Kidney (tissue), 14 donors: Measurements from ENCODE around the gene CALML4. TPM values are rescaled to one million over a fixed set of nuclear protein-coding genes. Genes with fewer than 3 reads are reported as not detected.

ENCODE experiments used
- DNase-seq, 5 donors: peaks; one replicate each; pipeline ENCODE4 v3.0.0-alpha.2; 2013 to 2020
- FAIRE-seq: peaks from 2 replicates; lab custom pipeline; 2012; peaks lifted over from hg19 to GRCh38; lab: Jason Lieb, UNC
- H3K27ac ChIP-seq, 2 donors: one replicate each; pipeline ENCODE4 v1.7.0; 2013; ENCODE audit warnings: low read depth in 2 of 2, low read length in 2 of 2, inconsistent platforms in 1 of 2
- H3K27me3 ChIP-seq: one replicate; pipeline ENCODE4 v1.7.1; 2013; ENCODE audit warnings: low read length, inconsistent platforms; ENCODE audit not compliant: control insufficient read depth, insufficient read depth
- H3K36me3 ChIP-seq, 3 donors: one replicate each; pipeline versions ENCODE4 v1.7.0 to v1.7.1; 2013; ENCODE audit warnings: low read length in 3 of 3, control low read depth in 1 of 3, inconsistent platforms in 1 of 3; ENCODE audit not compliant: insufficient read depth in 3 of 3, control insufficient read depth in 2 of 3
- H3K4me1 ChIP-seq, 3 donors: one replicate each; pipeline versions ENCODE4 v1.7.0 to v1.7.1; 2013; ENCODE audit warnings: low read length in 3 of 3, inconsistent platforms in 1 of 3, low read depth in 1 of 3; ENCODE audit not compliant: control insufficient read depth in 2 of 3, insufficient read depth in 2 of 3
- H3K4me3 ChIP-seq, 3 donors: one replicate each; pipeline versions ENCODE4 v1.7.0 to v1.8.1; 2013; ENCODE audit warnings: low read length in 3 of 3, control low read depth in 1 of 3, inconsistent platforms in 1 of 3
- H3K9ac ChIP-seq, 3 donors: one replicate each; pipeline versions ENCODE4 v1.7.0 to v1.7.1; 2013; ENCODE audit warnings: low read length in 3 of 3, control low read depth in 1 of 3, inconsistent platforms in 1 of 3
- H3K9me3 ChIP-seq, 3 donors: one replicate each; pipeline versions ENCODE4 v1.7.0 to v1.7.1; 2013; ENCODE audit warnings: low read length in 3 of 3, control low read depth in 1 of 3, inconsistent platforms in 1 of 3; ENCODE audit not compliant: control insufficient read depth in 2 of 3, insufficient read depth in 1 of 3
- CTCF ChIP-seq: IDR thresholded peaks from 3 replicates; pipeline ENCODE4 v1.5.1; 2012; ENCODE audit warnings: mild to moderate bottlenecking, moderate library complexity, borderline replicate concordance; ENCODE audit not compliant: insufficient read depth; ENCODE audit errors: extremely low read depth
- intact Hi-C: fragments of 100-400 bp; cut with DNase I; formaldehyde crosslinking; loops from one replicate; pipeline ENCODE4 v1.11.1; 2022
- polyA plus RNA-seq: library from polyadenylated mRNA; stranded (reverse); fragments of 350-450 nt; fragmentation: Illumina TruSeq; extraction: RNeasy Lipid Tissue Mini Kit (QIAGEN cat#74804); gene quantifications from one replicate; pipeline ENCODE4 v1.2.3, GENCODE V29; 2014; ENCODE audit warnings: low read depth, low replicate concordance; ENCODE audit not compliant: insufficient read depth
- total RNA-seq: library from RNA; stranded (reverse); fragmentation: NEBNext Ultra II Directional; extraction: Animal tissue kit (Norgen Biotek cat#: 25700); gene quantifications from one replicate; pipeline ENCODE4 v1.2.1, GENCODE V29; 2021
- donor health status: control.
- donor health status: control.
- donor health status: control.
- donor health status: control.
- donor health status: control.
- donor health status: DM: yes; HTN: yes; CAD: no.
- donor health status: Normal renal cell carcinoma (clear cell type).

CALML4 gene
- total and polyA plus RNA-seq, 2 donors from 2014 or later = 17.4 to 54.7 TPM

GRCh38 chr15:68232937-68233336, 27.8 kb upstream of the CALML4 start:
- H3K9ac ChIP-seq = no peak overlapping the region
- FAIRE-seq (no peak), DNase-seq (peak in 1 of 5 donors; percentile 41)
- no peaks in the 10 kb centered on the region for H3K9me3 ChIP-seq
- H3K27ac ChIP-seq = no peak overlapping the region
- peaks cover 0 to 13% (median 12%) of the 10 kb centered on the region in 3 donors for H3K4me1 ChIP-seq
- TF ChIP-seq CTCF = no peak
- no peaks in the 10 kb centered on the region for H3K27me3 ChIP-seq
- intact Hi-C loops = no loop called here
- H3K36me3 ChIP-seq = no peaks in the 10 kb centered on the region
- no peak overlapping the region for H3K4me3 ChIP-seq

GRCh38 chr15:68232449-68232848, 27.3 kb upstream of the CALML4 start:
- intact Hi-C loops = no loop called here

GRCh38 chr15:68231102-68231818, 26.1 kb upstream of the CALML4 start:
- H3K36me3 ChIP-seq = no peaks in the 10 kb centered on the region
- no peaks in the 10 kb centered on the region for H3K9me3 ChIP-seq
- FAIRE-seq (no peak), DNase-seq (peak in 1 of 5 donors; percentile 34)
- H3K27me3 ChIP-seq = no peaks in the 10 kb centered on the region
- H3K9ac ChIP-seq = no peak overlapping the region
- no peak overlapping the region for H3K27ac ChIP-seq
- no peak overlapping the region for H3K4me3 ChIP-seq
- no peak for TF ChIP-seq CTCF
- H3K4me1 ChIP-seq = peaks cover 0 to 17% (median 15%) of the 10 kb centered on the region in 3 donors
- intact Hi-C loops = no loop called here

More at GRCh38 chr15:68232449-68232848, 27.3 kb upstream of the CALML4 start:
- no peak overlapping the region for H3K9ac ChIP-seq
- H3K9me3 ChIP-seq = no peaks in the 10 kb centered on the region
- no peak for FAIRE-seq
- no peak for TF ChIP-seq CTCF
- no peaks in the 10 kb centered on the region for H3K36me3 ChIP-seq
- H3K4me3 ChIP-seq = no peak overlapping the region
- no peak overlapping the region for H3K27ac ChIP-seq
- H3K4me1 ChIP-seq = peaks cover 0 to 17% (median 15%) of the 10 kb centered on the region in 3 donors
- H3K27me3 ChIP-seq = no peaks in the 10 kb centered on the region
- DNase-seq = no peak
